Neuronal stem cell (in vitro differentiated cells): ENCODE results near the gene FNIP2.

ENCODE experiments used
- DNase-seq: peaks from one replicate; pipeline ENCODE4 v3.0.0-alpha.2; 2013; ENCODE audit warnings: low spot score
- H2AFZ ChIP-seq: one replicate; pipeline ENCODE4 v1.6.1; 2013; ENCODE audit warnings: mild to moderate bottlenecking, low read length, inconsistent platforms
- H2AK5ac ChIP-seq: 2 replicates; pipeline ENCODE4 v1.6.1; 2013; ENCODE audit warnings: low read depth, mild to moderate bottlenecking, inconsistent platforms, low read length, moderate library complexity, mixed read lengths
- H2BK120ac ChIP-seq: 2 replicates; pipeline ENCODE4 v1.6.1; 2013; ENCODE audit warnings: low read depth, mild to moderate bottlenecking, inconsistent platforms, low read length, moderate library complexity, mixed read lengths
- H2BK12ac ChIP-seq: one replicate; pipeline ENCODE4 v1.6.1; 2013; ENCODE audit warnings: low read length, inconsistent platforms
- H2BK15ac ChIP-seq: 2 replicates; pipeline ENCODE4 v1.6.1; 2013; ENCODE audit warnings: mild to moderate bottlenecking, low read length, inconsistent platforms, mixed read lengths
- H2BK5ac ChIP-seq: one replicate; pipeline ENCODE4 v1.6.1; 2013; ENCODE audit warnings: inconsistent platforms, mild to moderate bottlenecking, low read length, moderate library complexity
- H3K14ac ChIP-seq: one replicate; pipeline ENCODE4 v1.6.1; 2013; ENCODE audit warnings: low read length, inconsistent platforms
- H3K18ac ChIP-seq: 2 replicates; pipeline ENCODE4 v1.6.1; 2013; ENCODE audit warnings: low read length, inconsistent platforms
- H3K23ac ChIP-seq: 2 replicates; pipeline ENCODE4 v1.6.1; 2013; ENCODE audit warnings: low read depth, mild to moderate bottlenecking, mixed read lengths, low read length, inconsistent platforms; ENCODE audit not compliant: poor library complexity
- H3K27ac ChIP-seq: replicated peaks from 3 replicates; pipeline ENCODE4 v1.5.1; 2013; ENCODE audit warnings: low read length, inconsistent platforms
- H3K27me3 ChIP-seq, 3 experiments: 2 replicates each; pipeline ENCODE4 v1.6.1; 2013; ENCODE audit warnings: low read length in 3 of 3, mild to moderate bottlenecking in 2 of 3, inconsistent platforms in 1 of 3, low read depth in 1 of 3, mixed read lengths in 1 of 3, moderate library complexity in 1 of 3; ENCODE audit not compliant: control insufficient read depth in 3 of 3, insufficient read depth in 3 of 3
- H3K36me3 ChIP-seq, 2 donors: replicated peaks in 1 of 2; 2 replicates each; pipeline ENCODE4 v1.6.1; 2013; ENCODE audit warnings: low read length in 2 of 2; ENCODE audit not compliant: control insufficient read depth in 2 of 2, insufficient read depth in 2 of 2
- H3K4ac ChIP-seq: 2 replicates; pipeline ENCODE4 v1.6.1; 2013; ENCODE audit warnings: inconsistent platforms, mild to moderate bottlenecking, low read length, moderate library complexity
- H3K4me1 ChIP-seq, 2 donors: 1 replicate in 1 of 2; 2 replicates in 1 of 2; pipeline ENCODE4 v1.6.1; 2013; ENCODE audit warnings: low read length in 2 of 2, low read depth in 1 of 2; ENCODE audit not compliant: control insufficient read depth in 2 of 2, insufficient read depth in 1 of 2
- H3K4me2 ChIP-seq: one replicate; pipeline ENCODE4 v1.6.1; 2013; ENCODE audit warnings: mild to moderate bottlenecking, low read length, inconsistent platforms; ENCODE audit not compliant: insufficient read depth, poor library complexity, severe bottlenecking
- H3K4me3 ChIP-seq, 2 donors: 2 replicates each; pipeline ENCODE4 v1.5.1; 2013; ENCODE audit warnings: low read length in 2 of 2, mild to moderate bottlenecking in 2 of 2, inconsistent platforms in 1 of 2, moderate library complexity in 1 of 2
- H3K79me1 ChIP-seq: one replicate; pipeline ENCODE4 v1.6.1; 2013; ENCODE audit warnings: low read depth, mild to moderate bottlenecking, inconsistent platforms, low read length, moderate library complexity
- H3K9ac ChIP-seq: one replicate; pipeline ENCODE4 v1.6.1; 2013; ENCODE audit warnings: mild to moderate bottlenecking, low read depth, low read length, inconsistent platforms; ENCODE audit not compliant: poor library complexity
- H3K9me3 ChIP-seq, 2 donors: replicated peaks in 1 of 2; 2 replicates each; pipeline versions ENCODE3 to v1.6.1; 2013; ENCODE audit warnings: low read length in 2 of 2, mild to moderate bottlenecking in 2 of 2, inconsistent platforms in 1 of 2, low read depth in 1 of 2, mixed read lengths in 1 of 2, moderate library complexity in 1 of 2; ENCODE audit not compliant: control insufficient read depth in 2 of 2, insufficient read depth in 1 of 2
- H4K8ac ChIP-seq: one replicate; pipeline ENCODE4 v1.6.1; 2013; ENCODE audit warnings: low read depth, mild to moderate bottlenecking, inconsistent platforms, low read length, moderate library complexity
- H4K91ac ChIP-seq: one replicate; pipeline ENCODE4 v1.6.1; 2013; ENCODE audit warnings: low read length, low read depth, mild to moderate bottlenecking, inconsistent platforms; ENCODE audit not compliant: poor library complexity
- WGBS, 2 donors: extraction: QIAGEN DNeasy Blood & Tissue Kit; methylation state at CpG; one replicate each; pipeline ENCODE4 v1.1.7; 2013; ENCODE audit warnings: missing lambda C conversion rate in 2 of 2, mixed read lengths in 1 of 2; ENCODE audit not compliant: insufficient read length in 2 of 2, insufficient replicate concordance in 1 of 2; ENCODE audit errors: extremely low coverage in 2 of 2; 5-methylcytosine and 5-hydroxymethylcytosine counted together

Gene FNIP2

DNA sequence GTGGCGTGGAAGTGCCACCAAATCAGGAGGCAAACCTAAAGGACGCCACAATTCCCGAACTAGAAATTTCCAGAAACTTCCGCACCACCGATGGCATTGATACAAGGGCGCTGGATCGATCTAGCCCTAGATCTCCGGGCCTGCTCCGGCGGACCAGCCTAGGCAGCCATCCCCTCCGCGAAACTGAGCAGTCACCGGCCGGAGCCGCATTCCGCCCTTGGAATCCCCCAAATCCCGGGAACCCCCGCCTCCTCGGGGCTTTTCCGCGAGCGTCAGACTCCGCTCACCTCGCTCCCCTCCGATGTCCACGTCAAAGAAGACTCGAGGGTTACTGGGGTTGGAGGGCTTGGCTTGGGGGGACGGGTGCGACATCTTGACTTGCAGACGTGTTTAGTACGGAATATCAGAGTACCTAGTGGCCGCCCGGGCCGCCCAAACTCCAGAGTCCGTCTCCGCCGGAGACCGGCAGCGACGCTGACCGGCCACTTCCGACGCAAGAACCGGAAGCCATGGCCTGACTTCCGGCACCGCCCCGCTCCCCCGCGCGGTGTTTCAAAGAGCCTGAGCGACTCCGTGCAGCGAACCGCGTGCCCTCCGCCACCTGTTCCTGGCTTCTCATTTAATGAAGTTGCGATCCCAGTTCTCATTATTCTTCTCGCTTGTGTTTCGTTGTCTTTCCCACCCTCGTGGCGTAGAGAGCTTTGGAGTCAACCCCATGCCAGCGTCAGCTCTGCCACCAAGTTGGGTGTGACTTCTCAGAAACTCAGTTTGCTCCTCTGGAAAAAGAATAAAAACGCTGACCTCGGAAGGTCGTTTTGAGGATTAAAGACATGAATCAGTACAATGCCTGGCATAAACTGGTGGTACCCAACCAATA lies 45.7 kb upstream of the FNIP2 start, which contains the start of gene PPID:
Gene PPID (minus strand): TSS at position 480 of the 877 bp plus-strand sequence. CDS start 108 bp downstream, at position 372.
- H3K23ac ChIP-seq = no peak within 1 kb of the TSS
- H3K4me3 ChIP-seq = peak within 1 kb of the TSS; percentile 62 to 95
- no peak within 1 kb of the TSS for H2BK15ac ChIP-seq
- H3K14ac ChIP-seq = no peak within 1 kb of the TSS
- peak within 1 kb of the TSS; percentile 92 for H2AFZ ChIP-seq
- peaks cover 2% of the 10 kb centered on the region for H3K79me1 ChIP-seq
- H3K4me1 ChIP-seq = peaks cover under 1 to 3% of the 10 kb centered on the region in 2 donors
- H2BK120ac ChIP-seq = no peak within 1 kb of the TSS
- no peaks in the 10 kb centered on the region for H3K9me3 ChIP-seq
- no peak within 1 kb of the TSS for H2AK5ac ChIP-seq
- no CpG with 5 or more reads among the region's 65 CpGs for WGBS, 2 donors
- H3K36me3 ChIP-seq = peaks cover 14 to 34% of the 10 kb centered on the region in 2 donors
- H3K27me3 ChIP-seq = no peaks in the 10 kb centered on the region
- H3K18ac ChIP-seq = peak within 1 kb of the TSS; percentile 85
- no peak within 1 kb of the TSS for H2BK5ac ChIP-seq
- no peak within 1 kb of the TSS for H4K91ac ChIP-seq
- H4K8ac ChIP-seq = no peak within 1 kb of the TSS
- DNase-seq = peak; percentile 73
- H3K27ac ChIP-seq = peak within 1 kb of the TSS; percentile 71
- H2BK12ac ChIP-seq = no peak within 1 kb of the TSS
- peak within 1 kb of the TSS; percentile 81 for H3K4me2 ChIP-seq
- peak within 1 kb of the TSS; percentile 92 for H3K9ac ChIP-seq
- H3K4ac ChIP-seq = no peak within 1 kb of the TSS

DNA sequence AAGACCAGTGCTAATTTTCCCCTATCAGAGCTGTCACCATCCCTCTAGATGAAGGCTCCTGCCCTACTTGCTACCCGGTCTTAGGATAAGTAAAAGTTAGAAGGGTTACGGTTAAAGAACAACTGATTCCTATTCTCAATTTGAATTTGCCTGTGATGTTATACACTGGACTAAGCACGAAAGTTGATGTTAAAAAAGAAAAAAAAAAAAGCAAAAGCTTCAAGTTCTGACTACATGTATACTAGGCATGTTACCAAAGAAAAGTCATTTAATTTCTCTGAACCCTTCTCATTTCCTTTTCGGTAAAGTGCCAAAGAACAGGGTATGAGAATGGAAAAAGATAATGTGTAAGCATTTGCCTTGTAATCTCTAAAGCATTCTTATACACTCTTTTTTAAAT lies 44.2 kb upstream of the FNIP2 start:
- Histone ChIP-seq H3K9ac (no peak overlapping the region), H2AFZ (peak overlapping the region; percentile 30), H3K36me3 (peaks cover 9 to 19% of the 10 kb centered on the region in 2 donors), H4K8ac (no peak overlapping the region), H3K18ac (no peak overlapping the region), H3K9me3 (no peaks in the 10 kb centered on the region), H3K14ac (no peak overlapping the region), H3K4me1 (peaks cover 4 to 7% of the 10 kb centered on the region in 2 donors), H3K4me3 (no peak overlapping the region), H2BK120ac (no peak overlapping the region), H3K27me3 (no peaks in the 10 kb centered on the region), H3K27ac (no peak overlapping the region), H4K91ac (no peak overlapping the region), H3K4ac (no peak overlapping the region), H3K79me1 (peaks cover 2% of the 10 kb centered on the region), H2BK5ac (no peak overlapping the region), H3K4me2 (no peak overlapping the region), H2BK12ac (no peak overlapping the region), H2BK15ac (no peak overlapping the region), H3K23ac (no peak overlapping the region), H2AK5ac (no peak overlapping the region)
- WGBS, 2 donors = no CpG with 5 or more reads among the region's 4 CpGs
- no peak for DNase-seq

GRCh38 chr4:158726633-158727032 lies 42.2 kb upstream of the FNIP2 start:
- no peak overlapping the region for H3K4me3 ChIP-seq
- H2AK5ac ChIP-seq = no peak overlapping the region
- H2BK12ac ChIP-seq = no peak overlapping the region
- no peaks in the 10 kb centered on the region for H3K9me3 ChIP-seq
- H3K14ac ChIP-seq = no peak overlapping the region
- no peak overlapping the region for H3K27ac ChIP-seq
- H2BK15ac ChIP-seq = no peak overlapping the region
- WGBS, 2 donors = no CpG with 5 or more reads among the region's 6 CpGs
- H3K4me2 ChIP-seq = no peak overlapping the region
- H3K36me3 ChIP-seq = peaks cover 0 to 2% of the 10 kb centered on the region in 2 donors
- no peak overlapping the region for H3K9ac ChIP-seq
- H3K4me1 ChIP-seq = peaks cover 4 to 7% of the 10 kb centered on the region in 2 donors
- no peak overlapping the region for H3K18ac ChIP-seq
- no peaks in the 10 kb centered on the region for H3K27me3 ChIP-seq
- H3K23ac ChIP-seq = no peak overlapping the region
- no peak overlapping the region for H2BK120ac ChIP-seq
- no peak for DNase-seq
- H3K79me1 ChIP-seq = no peaks in the 10 kb centered on the region
- no peak overlapping the region for H3K4ac ChIP-seq
- H2BK5ac ChIP-seq = no peak overlapping the region
- H4K91ac ChIP-seq = no peak overlapping the region
- no peak overlapping the region for H4K8ac ChIP-seq
- no peak overlapping the region for H2AFZ ChIP-seq

- no peak overlapping the region for H3K4me3 ChIP-seq
- peak overlapping the region; percentile 85 for H2AFZ ChIP-seq
- H3K4me2 ChIP-seq = no peak overlapping the region
- peaks cover 2 to 7% of the 10 kb centered on the region in 2 donors for H3K4me1 ChIP-seq
- H2AK5ac ChIP-seq = no peak overlapping the region
- H3K14ac ChIP-seq = no peak overlapping the region
- no peak overlapping the region for H2BK12ac ChIP-seq
- no peak overlapping the region for H3K9ac ChIP-seq
- no peak overlapping the region for H4K8ac ChIP-seq
- H3K36me3 ChIP-seq = no peaks in the 10 kb centered on the region
- no peaks in the 10 kb centered on the region for H3K79me1 ChIP-seq
- H3K27me3 ChIP-seq = no peaks in the 10 kb centered on the region
- H4K91ac ChIP-seq = no peak overlapping the region
- no peak overlapping the region for H2BK5ac ChIP-seq
- no peak overlapping the region for H2BK120ac ChIP-seq
- no peaks in the 10 kb centered on the region for H3K9me3 ChIP-seq
- no peak overlapping the region for H3K23ac ChIP-seq
- WGBS, 2 donors = no CpG with 5 or more reads among the region's 1 CpG
- DNase-seq = no peak
- no peak overlapping the region for H3K18ac ChIP-seq
- no peak overlapping the region for H2BK15ac ChIP-seq
- no peak overlapping the region for H3K27ac ChIP-seq
- H3K4ac ChIP-seq = no peak overlapping the region
Measured at GRCh38 chr4:158728236-158728635, 40.6 kb upstream of the FNIP2 start.
